HG03520 (cell line): ENCODE results near the gene COL27A1.
"Not testable (repeated sequence)": the region's sequence is repeated elsewhere in the genome, so short reads cannot be mapped to it uniquely, and the experiment has no call there.

ENCODE experiments used
- ATAC-seq: cut with Tn5 transposase; IDR thresholded peaks from one replicate; pipeline ENCODE4 v1.9.1; 2021; ENCODE audit warnings: mild to moderate bottlenecking, moderate library complexity; ENCODE audit not compliant: unreplicated experiment

Gene COL27A1

GRCh38 chr9:114314881-114315722 is 159.8 kb downstream of the COL27A1 start:
- no peak for ATAC-seq

- no peak for ATAC-seq
Observed at GRCh38 chr9:114315723-114316363, 160.5 kb downstream of the COL27A1 start.

GRCh38 chr9:114316605-114317230 is 161.4 kb downstream of the COL27A1 start:
- no peak for ATAC-seq

- no peak for ATAC-seq
Observed at GRCh38 chr9:114317665-114318357, 162.5 kb downstream of the COL27A1 start.

GRCh38 chr9:114318416-114318815 is 163.1 kb downstream of the COL27A1 start:
- ATAC-seq = no peak

- no peak for ATAC-seq
Observed at GRCh38 chr9:114319147-114319546, 163.8 kb downstream of the COL27A1 start.

DNA sequence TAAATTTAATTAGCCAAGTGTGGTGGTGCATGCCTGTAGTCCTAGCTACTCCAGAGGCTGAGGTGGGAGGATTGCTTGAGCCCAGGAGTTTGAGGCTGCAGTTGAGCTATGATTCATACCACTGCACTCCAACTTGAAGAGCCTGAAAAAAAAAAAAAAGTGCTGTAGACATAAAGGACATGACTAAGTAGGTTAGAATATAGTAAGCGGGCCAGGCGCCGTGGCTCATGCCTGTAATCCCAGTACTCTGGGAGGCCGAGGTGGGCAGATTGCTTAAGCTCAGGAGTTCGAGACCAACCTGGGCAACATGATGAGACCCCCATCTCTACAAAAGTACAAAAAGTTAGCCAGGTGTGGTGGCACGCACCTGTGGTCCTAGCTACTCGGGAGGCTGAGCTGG is 165.4 kb downstream of the COL27A1 start:
- ATAC-seq = not testable (repeated sequence)

DNA sequence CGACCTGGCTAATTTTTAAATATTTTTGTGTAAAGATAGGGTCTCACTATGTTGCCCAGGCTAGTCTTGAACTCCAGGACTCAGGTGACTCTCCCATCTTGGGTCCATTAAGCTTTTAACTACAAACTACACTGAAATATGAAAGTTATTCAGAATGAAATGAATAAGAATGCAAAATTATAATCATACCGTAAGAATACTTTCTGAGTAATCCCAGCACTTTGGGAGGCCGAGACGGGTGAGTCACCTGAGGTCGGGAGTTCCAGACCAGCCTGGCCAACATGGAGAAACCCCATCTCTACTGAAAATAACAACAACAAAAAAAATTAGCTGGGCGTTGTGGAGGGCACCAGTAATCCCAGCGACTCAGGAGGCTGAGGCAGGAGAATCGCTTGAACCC is 166.4 kb downstream of the COL27A1 start:
- ATAC-seq = no peak

DNA sequence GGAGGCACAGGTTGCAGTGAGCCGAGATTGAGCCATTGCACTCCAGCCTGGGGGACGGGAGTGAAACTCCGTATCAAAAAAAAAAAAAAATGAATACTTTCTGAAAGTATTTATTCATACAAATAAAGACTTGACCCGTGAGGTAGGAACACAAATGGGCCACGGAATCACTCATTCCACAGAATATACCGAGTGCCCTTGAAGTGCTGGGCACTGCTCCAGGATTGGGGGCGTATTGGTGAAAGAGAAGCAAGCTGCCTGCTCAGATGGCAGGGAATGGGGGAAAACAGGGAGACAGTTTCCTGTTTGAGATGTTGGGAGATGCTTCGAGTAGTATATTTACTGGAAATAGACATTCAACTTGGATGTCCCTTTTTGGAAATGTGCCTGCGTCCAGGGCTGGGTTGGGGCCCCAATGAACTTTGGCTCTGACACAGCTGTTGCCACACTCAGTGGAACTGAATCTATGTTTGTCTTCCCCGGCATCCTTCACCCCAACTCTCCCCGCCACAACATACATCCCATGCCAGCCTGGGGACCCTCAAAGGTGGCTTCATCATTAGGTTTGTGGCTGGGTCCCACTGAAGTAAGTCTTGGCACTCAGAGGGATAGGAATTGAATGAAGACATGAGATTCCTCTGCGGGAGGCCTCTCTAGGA is 167.0 kb downstream of the COL27A1 start:
- ATAC-seq = not testable (repeated sequence)

- not testable (repeated sequence) for ATAC-seq
Observed at GRCh38 chr9:114322831-114323531, 167.6 kb downstream of the COL27A1 start, which contains the start of gene ORM1. ORM1 (plus strand) TSS chr9:114323098; CDS start chr9:114323134, 36 bp downstream.

DNA sequence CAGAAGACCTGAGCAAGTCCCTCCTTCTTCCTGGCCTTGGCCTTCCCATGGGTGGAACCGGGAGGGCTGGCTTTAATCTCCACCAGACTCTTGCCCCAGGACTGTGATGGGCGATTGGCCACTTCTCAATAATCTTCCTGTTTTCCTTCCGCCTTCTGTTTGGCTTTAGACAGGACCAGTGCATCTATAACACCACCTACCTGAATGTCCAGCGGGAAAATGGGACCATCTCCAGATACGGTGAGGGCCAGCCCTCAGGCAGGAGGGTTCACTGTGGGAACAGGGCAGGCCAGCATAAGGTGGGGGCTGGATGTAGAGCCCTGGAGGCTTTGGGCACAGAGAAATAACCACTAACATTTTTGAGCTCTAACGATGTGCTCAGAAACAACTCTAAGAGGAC is 168.5 kb downstream of the COL27A1 start:
- ATAC-seq = not testable (repeated sequence)

GRCh38 chr9:114324492-114324891 is 169.2 kb downstream of the COL27A1 start:
- no peak for ATAC-seq

GRCh38 chr9:114324965-114325364 is 169.6 kb downstream of the COL27A1 start:
- not testable (repeated sequence) for ATAC-seq

DNA sequence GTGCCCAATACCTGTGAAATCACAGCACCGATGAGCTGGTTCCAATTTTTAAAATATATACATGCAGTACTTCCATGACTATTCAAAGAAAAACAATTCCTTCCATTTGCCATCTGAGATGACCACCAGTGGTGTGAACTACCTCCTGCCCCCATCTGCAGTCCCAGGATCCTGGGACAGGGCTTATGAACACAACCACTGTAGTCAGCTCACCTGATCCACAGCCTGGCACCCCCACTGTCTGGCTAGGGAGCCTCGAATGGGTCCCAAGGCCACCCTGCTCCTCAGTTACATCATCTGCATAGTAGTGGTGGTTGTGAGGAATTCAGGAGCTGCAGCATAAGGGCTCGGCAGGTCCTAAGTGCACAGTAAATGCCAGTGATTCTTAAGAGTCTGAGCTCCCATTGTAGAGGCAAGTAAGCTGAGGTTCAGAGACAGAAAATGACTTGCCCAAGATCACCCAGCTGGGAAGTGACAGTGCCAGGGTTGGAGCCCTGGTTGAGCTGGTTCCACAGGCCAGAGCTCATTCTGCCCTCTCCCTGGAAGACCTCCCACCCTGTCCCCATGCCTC is 170.4 kb downstream of the COL27A1 start:
- ATAC-seq = not testable (repeated sequence)

DNA sequence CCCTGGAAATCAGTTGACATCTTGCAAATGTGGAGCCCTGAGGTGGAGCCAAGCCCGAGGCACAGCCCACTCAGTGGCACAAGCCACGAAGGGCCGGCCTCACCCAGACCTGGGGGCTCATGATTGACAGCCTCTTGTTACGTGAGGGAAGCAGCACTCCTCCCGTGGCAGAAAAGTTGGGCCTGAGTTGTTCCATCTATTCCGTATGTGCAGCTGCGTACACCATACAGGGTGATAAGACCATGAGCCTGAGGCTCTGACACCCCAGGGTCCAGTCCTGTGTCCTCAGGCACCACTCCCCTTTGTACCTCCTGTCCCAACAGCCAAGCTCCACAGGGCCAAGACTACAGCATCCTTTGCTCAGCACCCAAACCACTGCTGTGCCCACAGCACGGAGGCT is 172.4 kb downstream of the COL27A1 start:
- ATAC-seq = no peak

DNA sequence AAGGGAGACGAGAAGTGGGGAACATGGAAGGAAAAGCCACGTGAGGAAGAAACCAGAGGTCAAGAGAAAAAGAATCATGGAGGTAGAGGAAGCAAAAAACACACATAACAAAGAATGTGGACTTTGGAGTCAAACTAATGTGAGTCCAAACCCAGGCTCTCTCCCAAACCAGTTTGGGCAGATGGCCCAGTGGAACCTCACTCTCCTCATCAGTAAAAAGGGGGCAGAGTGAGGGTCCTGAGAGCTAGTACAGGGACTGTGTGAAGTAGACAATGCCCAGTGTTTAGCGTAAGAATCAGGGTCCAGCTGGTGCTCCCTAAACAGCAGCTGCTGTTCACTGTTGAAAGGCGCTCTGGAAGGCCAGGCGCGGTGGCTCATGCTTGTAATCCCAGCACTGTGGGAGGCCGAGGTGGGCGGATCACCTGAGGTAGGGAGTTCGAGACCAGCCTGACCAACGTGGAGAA is 173.1 kb downstream of the COL27A1 start:
- ATAC-seq = not testable (repeated sequence)

GRCh38 chr9:114328937-114329624 is 173.7 kb downstream of the COL27A1 start:
- not testable (repeated sequence) for ATAC-seq

GRCh38 chr9:114329625-114330022 is 174.3 kb downstream of the COL27A1 start, which contains the start of gene ORM2:
ORM2 (plus strand) TSS chr9:114329869; CDS start chr9:114329905, 36 bp downstream.
- ATAC-seq = not testable (repeated sequence)

GRCh38 chr9:114330636-114331035 is 175.3 kb downstream of the COL27A1 start:
- no peak for ATAC-seq
